Natural killer cell treated with Interleukin-12 subunit alpha and Interleukin-12 subunit beta and Interleukin-15 and Interleukin-18, amount 100 ng/mL, for 72 hours (primary cell): ENCODE measurements around the gene WDR35. TPM values are rescaled to one million over a fixed set of nuclear protein-coding genes. Genes with fewer than 3 reads are reported as not detected.
"Not testable (repeated sequence)": the region's sequence is repeated elsewhere in the genome, so short reads cannot be mapped to it uniquely, and the experiment has no call there.

Experiments used
- ATAC-seq, 2 donors: fragments of 150-1000 bp; cut with Tn5 transposase in 1 of 2; sonication (Bioruptor Pico), chemical (Tn5 transposase) in 1 of 2; 2 replicates each; pipeline ENCODE4 v1.10.0; 2021
- DNase-seq: peaks from one replicate; pipeline ENCODE4 v3.0.0; 2022; ENCODE audit warnings: low spot score
- H3K27ac Mint-ChIP-seq, 2 donors: 1 replicate in 1 of 2; 2 replicates in 1 of 2; pipeline ENCODE4 v1.8.0; 2022; ENCODE audit warnings: mixed read lengths in 2 of 2, mild to moderate bottlenecking in 1 of 2, moderate library complexity in 1 of 2
- H3K27me3 Mint-ChIP-seq, 2 donors: 1 replicate in 1 of 2; 2 replicates in 1 of 2; pipeline ENCODE4 v1.8.0; 2022; ENCODE audit warnings: mixed read lengths in 2 of 2
- H3K36me3 Mint-ChIP-seq: one replicate; pipeline ENCODE4 v1.8.0; 2022; ENCODE audit warnings: mixed read lengths
- H3K4me1 Mint-ChIP-seq, 2 donors: 1 replicate in 1 of 2; 2 replicates in 1 of 2; pipeline ENCODE4 v1.8.0; 2022; ENCODE audit warnings: low read depth in 2 of 2, mixed read lengths in 2 of 2, mild to moderate bottlenecking in 1 of 2
- H3K4me3 Mint-ChIP-seq: one replicate; pipeline ENCODE4 v1.8.0; 2022; ENCODE audit warnings: mixed read lengths
- H3K9me3 Mint-ChIP-seq: 2 replicates; pipeline ENCODE4 v1.8.0; 2022; ENCODE audit warnings: mixed read lengths
- total RNA-seq, 2 donors: library from RNA; stranded (reverse); gene quantifications; one replicate each; pipeline ENCODE4 v1.2.3, GENCODE V29; 2022

The WDR35 gene
- total RNA-seq, 2 donors from 2014 or later, result 6.4 to 13.6 TPM

- Mint-ChIP-seq H3K4me3 (no peak overlapping the region), H3K27me3 (no peaks in the 10 kb centered on the region), H3K27ac (no peak overlapping the region), H3K36me3 (no peaks in the 10 kb centered on the region), H3K4me1 (no peaks in the 10 kb centered on the region), H3K9me3 (no peaks in the 10 kb centered on the region)
- no peak for DNase-seq
- ATAC-seq, result no peak
Measured at GRCh38 chr2:19943189-19943588, 46.7 kb downstream of the WDR35 start.

GRCh38 chr2:19942199-19942598 lies 47.7 kb downstream of the WDR35 start:
- no peaks in the 10 kb centered on the region for H3K27me3 Mint-ChIP-seq
- ATAC-seq (no peak), DNase-seq (no peak)
- no peaks in the 10 kb centered on the region for H3K4me1 Mint-ChIP-seq
- no peaks in the 10 kb centered on the region for H3K36me3 Mint-ChIP-seq
- H3K9me3 Mint-ChIP-seq, result no peaks in the 10 kb centered on the region
- H3K4me3 Mint-ChIP-seq, result no peak overlapping the region
- no peak overlapping the region for H3K27ac Mint-ChIP-seq

- Mint-ChIP-seq H3K36me3 (peaks cover 7% of the 10 kb centered on the region), H3K27ac (no peak overlapping the region), H3K4me3 (no peak overlapping the region), H3K4me1 (no peaks in the 10 kb centered on the region), H3K27me3 (no peaks in the 10 kb centered on the region), H3K9me3 (no peaks in the 10 kb centered on the region)
- DNase-seq (no peak), ATAC-seq (no peak)
Measured at GRCh38 chr2:19937004-19937403, 52.9 kb downstream of the WDR35 start.

GRCh38 chr2:19936203-19936602 lies 53.7 kb downstream of the WDR35 start:
- no peaks in the 10 kb centered on the region for H3K27me3 Mint-ChIP-seq
- H3K4me1 Mint-ChIP-seq, result no peaks in the 10 kb centered on the region
- no peak overlapping the region for H3K27ac Mint-ChIP-seq
- ATAC-seq (no peak), DNase-seq (no peak)
- peaks cover 7% of the 10 kb centered on the region for H3K36me3 Mint-ChIP-seq
- no peaks in the 10 kb centered on the region for H3K9me3 Mint-ChIP-seq
- no peak overlapping the region for H3K4me3 Mint-ChIP-seq

- Mint-ChIP-seq H3K27ac (no peak overlapping the region), H3K4me3 (no peak overlapping the region), H3K9me3 (no peaks in the 10 kb centered on the region), H3K4me1 (no peaks in the 10 kb centered on the region), H3K27me3 (no peaks in the 10 kb centered on the region), H3K36me3 (peaks cover 20% of the 10 kb centered on the region)
- DNase-seq (no peak), ATAC-seq (no peak)
Measured at GRCh38 chr2:19933351-19933981, 56.4 kb downstream of the WDR35 start.

- peaks cover 23% of the 10 kb centered on the region for H3K36me3 Mint-ChIP-seq
- H3K4me1 Mint-ChIP-seq, result no peaks in the 10 kb centered on the region
- no peak overlapping the region for H3K27ac Mint-ChIP-seq
- no peaks in the 10 kb centered on the region for H3K27me3 Mint-ChIP-seq
- H3K4me3 Mint-ChIP-seq, result no peak overlapping the region
- no peaks in the 10 kb centered on the region for H3K9me3 Mint-ChIP-seq
- DNase-seq (no peak), ATAC-seq (no peak)
Measured at GRCh38 chr2:19932928-19933327, 57.0 kb downstream of the WDR35 start.

- Mint-ChIP-seq H3K4me3 (no peak overlapping the region), H3K27ac (no peak overlapping the region), H3K27me3 (no peaks in the 10 kb centered on the region), H3K4me1 (no peaks in the 10 kb centered on the region), H3K36me3 (peaks cover 40% of the 10 kb centered on the region), H3K9me3 (peaks cover 4% of the 10 kb centered on the region)
- DNase-seq, result no peak
- ATAC-seq, result no peak
Measured at GRCh38 chr2:19929226-19929625, 60.7 kb downstream of the WDR35 start.

- peaks cover 40% of the 10 kb centered on the region for H3K36me3 Mint-ChIP-seq
- not testable (repeated sequence) for H3K9me3 Mint-ChIP-seq, H3K27me3 Mint-ChIP-seq, H3K4me3 Mint-ChIP-seq, H3K27ac Mint-ChIP-seq, ATAC-seq, DNase-seq, H3K4me1 Mint-ChIP-seq
Measured at GRCh38 chr2:19927816-19928215, 62.1 kb downstream of the WDR35 start.

GRCh38 chr2:19924526-19924925 lies 65.4 kb downstream of the WDR35 start:
- H3K4me3 Mint-ChIP-seq, H3K27ac Mint-ChIP-seq, ATAC-seq, H3K4me1 Mint-ChIP-seq, DNase-seq, H3K27me3 Mint-ChIP-seq, H3K9me3 Mint-ChIP-seq: not testable (repeated sequence)
- H3K36me3 Mint-ChIP-seq, result peaks cover 49% of the 10 kb centered on the region

- not testable (repeated sequence) for DNase-seq, H3K27me3 Mint-ChIP-seq, H3K27ac Mint-ChIP-seq, H3K9me3 Mint-ChIP-seq, ATAC-seq, H3K4me3 Mint-ChIP-seq, H3K4me1 Mint-ChIP-seq
- H3K36me3 Mint-ChIP-seq, result peaks cover 44% of the 10 kb centered on the region
Measured at GRCh38 chr2:19922188-19922587, 67.7 kb downstream of the WDR35 start.

GRCh38 chr2:19916385-19916950 lies 73.4 kb downstream of the WDR35 start:
- no peak overlapping the region for H3K4me3 Mint-ChIP-seq

GRCh38 chr2:19914266-19914975 lies 75.5 kb downstream of the WDR35 start:
- Mint-ChIP-seq H3K4me1 (peaks cover 0 to 3% of the 10 kb centered on the region in 2 donors), H3K4me3 (no peak overlapping the region), H3K9me3 (no peaks in the 10 kb centered on the region), H3K27me3 (no peaks in the 10 kb centered on the region), H3K36me3 (peaks cover 11% of the 10 kb centered on the region), H3K27ac (no peak overlapping the region)
- ATAC-seq (no peak), DNase-seq (no peak)

More at GRCh38 chr2:19916385-19916950, 73.4 kb downstream of the WDR35 start:
- no peaks in the 10 kb centered on the region for H3K9me3 Mint-ChIP-seq
- no peak for DNase-seq
- peaks cover 17% of the 10 kb centered on the region for H3K36me3 Mint-ChIP-seq
- no peaks in the 10 kb centered on the region for H3K27me3 Mint-ChIP-seq
- no peak for ATAC-seq
- peaks cover 0 to 3% of the 10 kb centered on the region in 2 donors for H3K4me1 Mint-ChIP-seq
- no peak overlapping the region for H3K27ac Mint-ChIP-seq

- no peaks in the 10 kb centered on the region for H3K36me3 Mint-ChIP-seq
- H3K4me1 Mint-ChIP-seq, result no peaks in the 10 kb centered on the region
- ATAC-seq (no peak), DNase-seq (no peak)
- H3K27ac Mint-ChIP-seq, result no peak overlapping the region
- no peaks in the 10 kb centered on the region for H3K9me3 Mint-ChIP-seq
- H3K4me3 Mint-ChIP-seq, result no peak overlapping the region
- H3K27me3 Mint-ChIP-seq, result peaks cover 0 to 2% of the 10 kb centered on the region in 2 donors
Measured at GRCh38 chr2:19911808-19912509, 77.9 kb downstream of the WDR35 start.

GRCh38 chr2:19902216-19902740 lies 87.6 kb downstream of the WDR35 start:
- DNase-seq (no peak), ATAC-seq (no peak)
- no peaks in the 10 kb centered on the region for H3K9me3 Mint-ChIP-seq
- H3K4me3 Mint-ChIP-seq, result peak overlapping the region; percentile 99
- H3K36me3 Mint-ChIP-seq, result peaks cover 15% of the 10 kb centered on the region
- H3K4me1 Mint-ChIP-seq, result peaks cover 31 to 45% of the 10 kb centered on the region in 2 donors
- H3K27me3 Mint-ChIP-seq, result peaks cover 5 to 17% of the 10 kb centered on the region in 2 donors
- H3K27ac Mint-ChIP-seq, result peak overlapping the region; percentile 95 to 98
